ES-I3 (cell line): Measurements from ENCODE around the gene CACNA1B.
"Not testable (repeated sequence)": the region's sequence is repeated elsewhere in the genome, so short reads cannot be mapped to it uniquely, and the experiment has no call there.

Experiments
- H3K36me3 ChIP-seq: 2 replicates; pipeline ENCODE4 v1.6.1; 2013; ENCODE audit warnings: mild to moderate bottlenecking, low read length, control low read depth, moderate library complexity; ENCODE audit not compliant: insufficient read depth
- H3K4me1 ChIP-seq: 2 replicates; pipeline ENCODE4 v1.6.1; 2013; ENCODE audit warnings: mild to moderate bottlenecking, control low read depth, low read length; ENCODE audit not compliant: insufficient read depth
- H3K9ac ChIP-seq: 2 replicates; pipeline ENCODE4 v1.6.1; 2013; ENCODE audit warnings: low read depth, mild to moderate bottlenecking, low read length, moderate library complexity
- H3K9me3 ChIP-seq: 2 replicates; pipeline ENCODE4 v1.6.1; 2013; ENCODE audit warnings: mild to moderate bottlenecking, low read length, moderate library complexity; ENCODE audit not compliant: control insufficient read depth, insufficient read depth

CACNA1B gene

GRCh38 chr9:137890768-137891587 is 13.4 kb downstream of the CACNA1B start:
- H3K9me3 ChIP-seq, H3K9ac ChIP-seq, H3K4me1 ChIP-seq, H3K36me3 ChIP-seq: not testable (repeated sequence)

GRCh38 chr9:137891588-137892423 is 14.2 kb downstream of the CACNA1B start:
- Histone ChIP-seq H3K36me3 (no peaks in the 10 kb centered on the region), H3K9me3 (no peaks in the 10 kb centered on the region), H3K4me1 (no peaks in the 10 kb centered on the region), H3K9ac (no peak overlapping the region)

GRCh38 chr9:137892424-137893191 is 15.0 kb downstream of the CACNA1B start:
- H3K9me3 ChIP-seq, result no peaks in the 10 kb centered on the region
- H3K9ac ChIP-seq, result no peak overlapping the region
- no peaks in the 10 kb centered on the region for H3K4me1 ChIP-seq
- no peaks in the 10 kb centered on the region for H3K36me3 ChIP-seq

GRCh38 chr9:137893670-137894069 is 16.1 kb downstream of the CACNA1B start:
- no peak overlapping the region for H3K9ac ChIP-seq
- no peaks in the 10 kb centered on the region for H3K36me3 ChIP-seq
- no peaks in the 10 kb centered on the region for H3K9me3 ChIP-seq
- H3K4me1 ChIP-seq, result no peaks in the 10 kb centered on the region

- Histone ChIP-seq H3K9ac (no peak overlapping the region), H3K4me1 (no peaks in the 10 kb centered on the region), H3K36me3 (no peaks in the 10 kb centered on the region), H3K9me3 (no peaks in the 10 kb centered on the region)
Measured at GRCh38 chr9:137899551-137900360, 22.2 kb downstream of the CACNA1B start.

- Histone ChIP-seq H3K9ac (no peak overlapping the region), H3K4me1 (no peaks in the 10 kb centered on the region), H3K36me3 (no peaks in the 10 kb centered on the region), H3K9me3 (no peaks in the 10 kb centered on the region)
Measured at GRCh38 chr9:137900584-137901310, 23.2 kb downstream of the CACNA1B start.

GRCh38 chr9:137902646-137903045 is 25.1 kb downstream of the CACNA1B start:
- no peaks in the 10 kb centered on the region for H3K4me1 ChIP-seq
- H3K9me3 ChIP-seq, result no peaks in the 10 kb centered on the region
- no peaks in the 10 kb centered on the region for H3K36me3 ChIP-seq
- no peak overlapping the region for H3K9ac ChIP-seq

GRCh38 chr9:137905740-137906139 is 28.2 kb downstream of the CACNA1B start:
- no peaks in the 10 kb centered on the region for H3K36me3 ChIP-seq
- H3K4me1 ChIP-seq, result no peaks in the 10 kb centered on the region
- H3K9me3 ChIP-seq, result no peaks in the 10 kb centered on the region
- no peak overlapping the region for H3K9ac ChIP-seq

- H3K4me1 ChIP-seq, result no peaks in the 10 kb centered on the region
- no peaks in the 10 kb centered on the region for H3K36me3 ChIP-seq
- no peak overlapping the region for H3K9ac ChIP-seq
- H3K9me3 ChIP-seq, result no peaks in the 10 kb centered on the region
Measured at GRCh38 chr9:137907776-137908175, 30.2 kb downstream of the CACNA1B start.

GRCh38 chr9:137912671-137913070 is 35.1 kb downstream of the CACNA1B start:
- no peaks in the 10 kb centered on the region for H3K9me3 ChIP-seq

GRCh38 chr9:137913132-137913531 is 35.5 kb downstream of the CACNA1B start:
- no peaks in the 10 kb centered on the region for H3K4me1 ChIP-seq
- no peaks in the 10 kb centered on the region for H3K36me3 ChIP-seq
- no peak overlapping the region for H3K9ac ChIP-seq
- H3K9me3 ChIP-seq, result no peaks in the 10 kb centered on the region

More at GRCh38 chr9:137912671-137913070, 35.1 kb downstream of the CACNA1B start:
- H3K36me3 ChIP-seq, result no peaks in the 10 kb centered on the region
- H3K9ac ChIP-seq, result no peak overlapping the region
- no peaks in the 10 kb centered on the region for H3K4me1 ChIP-seq

- no peak overlapping the region for H3K9ac ChIP-seq
- H3K36me3 ChIP-seq, result no peaks in the 10 kb centered on the region
- no peaks in the 10 kb centered on the region for H3K9me3 ChIP-seq
- H3K4me1 ChIP-seq, result no peaks in the 10 kb centered on the region
Measured at GRCh38 chr9:137913771-137914767, 36.5 kb downstream of the CACNA1B start.
